K562 (cell line): Measurements from ENCODE around the gene SPTBN5. TPM values are rescaled to one million over a fixed set of nuclear protein-coding genes. Genes with fewer than 3 reads are reported as not detected.

Experiments
- ATAC-seq: fragments of 200-7000 bp; cut with Tn5 transposase; 3 replicates; pipeline ENCODE4 v1.9.1; 2020; ENCODE audit warnings: moderate library complexity
- BruUV-seq: library from RNA; stranded (reverse); fragments of 400-500 nt; replicated peaks from 2 replicates; lab custom pipeline; 2021; lab: Mats Ljungman, UMichigan
- CTCF ChIA-PET: fragments of 300-600 bp; formaldehyde crosslinking; extraction: SDS; loops from one replicate; lab custom pipeline; 2021; ENCODE audit warnings: low intra/inter-chr PET ratio; lab: Yijun Ruan, JAX
- POLR2A ChIA-PET: fragments of 300-600, 350-650 bp; sonication (Branson Sonifier 250); formaldehyde crosslinking; extraction: SDS; loops from one replicate; lab custom pipeline; 2021; ENCODE audit warnings: antibody characterized with exemption, inconsistent platforms; lab: Yijun Ruan, JAX
- DNase-seq, 4 experiments: peaks; one replicate each; pipeline versions ENCODE4 v3.0.0 to v3.0.0-alpha.2; 2011 to 2018; ENCODE audit warnings: low spot score in 3 of 4, mixed read lengths in 3 of 4; ENCODE audit errors: extremely low read depth in 1 of 4
- FAIRE-seq: peaks from 2 replicates; lab custom pipeline; 2011; peaks lifted over from hg19 to GRCh38; lab: Jason Lieb, UNC
- H2AFZ ChIP-seq: 2 replicates; pipeline ENCODE4 v1.6.0; 2011; ENCODE audit warnings: low read depth, low read length, control low read depth, inconsistent platforms
- H3K27ac ChIP-seq: fragments of 200-600 bp; 3 replicates; pipeline ENCODE4 v1.8.0; 2011; ENCODE audit warnings: low read depth, mild to moderate bottlenecking, control low read depth, inconsistent platforms, low read length, moderate library complexity, mixed read lengths; ENCODE audit errors: extremely low read depth
- H3K27me3 ChIP-seq, 2 experiments: fragments of 300-600 bp in 1 of 2; 2 replicates in 1 of 2; 3 replicates in 1 of 2; pipeline versions ENCODE4 v1.6.0 to v1.8.0; 2011; ENCODE audit warnings: inconsistent platforms in 2 of 2, low read length in 2 of 2, mild to moderate bottlenecking in 1 of 2, mixed read lengths in 1 of 2, moderate library complexity in 1 of 2; ENCODE audit not compliant: control insufficient read depth in 2 of 2, insufficient read depth in 2 of 2
- H3K36me3 ChIP-seq: fragments of 300-600 bp; 3 replicates; pipeline ENCODE4 v1.8.0; 2011; ENCODE audit warnings: mild to moderate bottlenecking, low read length, inconsistent platforms; ENCODE audit not compliant: control insufficient read depth, insufficient read depth
- H3K4me1 ChIP-seq, 2 experiments: fragments of 200-600 bp in 1 of 2; replicated peaks in 1 of 2; 2 replicates in 1 of 2; 3 replicates in 1 of 2; pipeline versions ENCODE4 v1.5.1 to v1.8.0; 2011; ENCODE audit warnings: inconsistent platforms in 2 of 2, low read length in 2 of 2, mild to moderate bottlenecking in 1 of 2, mixed read lengths in 1 of 2, moderate library complexity in 1 of 2; ENCODE audit not compliant: control insufficient read depth in 2 of 2, insufficient read depth in 2 of 2
- H3K4me2 ChIP-seq: 2 replicates; pipeline ENCODE4 v1.6.1; 2011; ENCODE audit warnings: low read length, control low read depth, inconsistent platforms, mixed read lengths; ENCODE audit not compliant: insufficient read depth
- H3K4me3 ChIP-seq: fragments of 200-600 bp; sonication (generic), shearing (Covaris generic); 2 replicates; pipeline ENCODE4 v1.5.1; 2016; ENCODE audit warnings: control low read depth, inconsistent platforms
- H3K79me2 ChIP-seq: fragments of 200-600 bp; 3 replicates; pipeline ENCODE4 v1.8.0; 2011; ENCODE audit warnings: low read length, inconsistent platforms; ENCODE audit not compliant: control insufficient read depth, insufficient read depth
- H3K9ac ChIP-seq, 2 experiments: 2 replicates each; pipeline versions ENCODE4 v1.6.0 to v1.6.1; 2011; ENCODE audit warnings: low read depth in 2 of 2, low read length in 2 of 2, control low read depth in 1 of 2, inconsistent platforms in 1 of 2, mild to moderate bottlenecking in 1 of 2, mixed read lengths in 1 of 2; ENCODE audit not compliant: insufficient read depth in 1 of 2
- H3K9me1 ChIP-seq: one replicate; pipeline ENCODE4 v1.6.0; 2011; ENCODE audit warnings: inconsistent platforms, mild to moderate bottlenecking, low read length, moderate library complexity; ENCODE audit not compliant: control insufficient read depth, insufficient read depth
- H3K9me3 ChIP-seq: replicated peaks from 2 replicates; pipeline ENCODE4 v1.5.1; 2011; ENCODE audit warnings: low read depth, low read length, inconsistent platforms; ENCODE audit not compliant: control insufficient read depth, insufficient read depth
- H4K20me1 ChIP-seq: replicated peaks from 2 replicates; pipeline ENCODE4 v1.6.1; 2011; ENCODE audit warnings: low read length, inconsistent platforms, mixed read lengths; ENCODE audit not compliant: control insufficient read depth, insufficient read depth
- PHB ChIP-seq: fragments of 250-450 bp; sonication (Bioruptor Pico); IDR thresholded peaks from 2 replicates; pipeline ENCODE4 v1.5.0; 2021
- WGBS: fragments of 100-300 bp; shearing (Covaris generic); methylation state at CpG from one replicate; pipeline ENCODE4 v1.1.6; 2016; ENCODE audit warnings: low coverage, mixed read lengths; ENCODE audit not compliant: insufficient coverage; ENCODE audit errors: missing lambda C conversion rate; 5-methylcytosine and 5-hydroxymethylcytosine counted together
- in situ Hi-C: fragments of 300-500 bp; cut with MboI; formaldehyde crosslinking; loops from 4 replicates; pipeline ENCODE4 v1.15.0; 2018; ENCODE audit warnings: inconsistent platforms, mixed read lengths
- intact Hi-C: fragments of 100-400 bp; cut with micrococcal nuclease; formaldehyde crosslinking; loops from 2 replicates; pipeline ENCODE4 v1.14.2; 2022
- polyA plus RNA-seq, 8 experiments: library from polyadenylated mRNA; depleted of rRNA in 4 of 8; stranded (reverse) in 5 of 8; unstranded in 3 of 8; fragments of >200 nt; fragmentation: Nextera tagmentation in 2 of 8; fragmentation: Illumina TruSeq in 1 of 8; extraction: Ambion mirVana in 2 of 8; extraction: Trizol in 1 of 8; gene quantifications; 2 replicates each; pipeline versions ENCODE4 v1.2.1 to v1.2.3, GENCODE V29; 2011 to 2014; ENCODE audit warnings: inconsistent platforms in 1 of 8, missing spikeins in 1 of 8
- total RNA-seq, 7 experiments: library from RNA; depleted of rRNA in 6 of 7; stranded (reverse); fragments of >200 nt in 6 of 7; fragmentation: Illumina TruSeq in 2 of 7; extraction: Trizol in 2 of 7; gene quantifications; 2 replicates each; pipeline versions ENCODE4 v1.2.1 to v1.2.3, GENCODE V29; 2011 to 2021; ENCODE audit warnings: low replicate concordance in 1 of 7
- TF ChIP-seq, protein P1 (sequence below): fragments of 450-650 bp; IDR thresholded peaks from 2 replicates; pipeline ENCODE4 v1.6.1; 2018; ENCODE audit not compliant: partially characterized antibody

The SPTBN5 gene
- total and polyA plus RNA-seq, 9 of the 15 experiments (the other 6 are each of a cell fraction or from before 2014, with no cell fraction given): 0.02 TPM; not detected in 8

DNA sequence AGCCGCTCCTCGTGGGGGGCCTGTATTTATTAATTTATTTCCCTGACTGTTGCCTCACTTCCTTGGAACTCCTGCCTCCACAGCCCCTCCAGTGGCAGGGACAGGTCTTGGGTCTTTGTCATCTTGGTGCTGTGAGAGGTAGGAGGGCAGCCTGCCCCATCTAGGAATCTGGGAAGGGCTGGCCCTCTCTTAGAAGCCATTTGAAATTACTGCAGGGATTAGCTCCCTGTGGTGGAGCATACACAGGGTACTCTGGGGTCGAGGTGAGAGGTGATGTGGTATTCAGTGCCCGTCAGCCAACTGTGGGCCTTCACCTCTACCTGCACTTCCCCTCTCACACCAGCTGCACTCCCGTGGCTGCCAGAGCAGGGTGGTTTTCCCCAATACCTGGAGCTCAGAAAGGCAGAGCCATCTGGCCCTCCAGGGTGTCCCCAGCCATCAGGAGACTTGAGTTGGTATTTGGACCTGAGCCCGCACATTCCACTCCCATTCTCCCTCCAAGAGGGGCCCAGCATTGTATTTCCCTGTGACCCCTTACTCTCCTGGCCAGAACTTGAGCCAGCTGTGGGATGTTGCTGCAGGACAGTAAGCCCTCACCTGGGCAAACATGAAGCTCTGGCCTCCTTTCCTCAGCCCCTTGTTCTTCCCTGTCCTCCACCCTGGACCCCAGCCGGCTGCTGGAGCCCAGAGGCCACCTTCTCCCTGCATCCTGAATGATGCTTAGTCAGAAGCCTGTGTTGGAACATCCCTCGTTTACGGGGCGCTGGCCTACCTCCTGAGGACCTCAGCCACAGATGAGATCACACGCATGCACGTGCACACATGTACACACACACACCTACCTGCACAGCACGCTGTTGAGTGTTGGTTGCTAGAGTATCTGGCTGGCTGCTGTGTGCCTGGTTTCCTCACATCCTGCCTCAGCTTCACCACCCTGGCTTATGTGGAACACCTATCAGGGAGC is 68.0 kb downstream of the SPTBN5 start:
- H2AFZ ChIP-seq: no peak overlapping the region
- H3K9me3 ChIP-seq: no peaks in the 10 kb centered on the region
- no peak overlapping the region for H3K4me2 ChIP-seq
- H3K9ac ChIP-seq: peak overlapping the region in 1 of 2 experiments; percentile 37; a peak in 2 of 4 replicates
- H3K9me1 ChIP-seq: no peaks in the 10 kb centered on the region
- H3K4me1 ChIP-seq: peaks cover 6 to 19% of the 10 kb centered on the region in 2 experiments; a peak in 2 of 5 replicates
- TF ChIP-seq, protein P1, sequence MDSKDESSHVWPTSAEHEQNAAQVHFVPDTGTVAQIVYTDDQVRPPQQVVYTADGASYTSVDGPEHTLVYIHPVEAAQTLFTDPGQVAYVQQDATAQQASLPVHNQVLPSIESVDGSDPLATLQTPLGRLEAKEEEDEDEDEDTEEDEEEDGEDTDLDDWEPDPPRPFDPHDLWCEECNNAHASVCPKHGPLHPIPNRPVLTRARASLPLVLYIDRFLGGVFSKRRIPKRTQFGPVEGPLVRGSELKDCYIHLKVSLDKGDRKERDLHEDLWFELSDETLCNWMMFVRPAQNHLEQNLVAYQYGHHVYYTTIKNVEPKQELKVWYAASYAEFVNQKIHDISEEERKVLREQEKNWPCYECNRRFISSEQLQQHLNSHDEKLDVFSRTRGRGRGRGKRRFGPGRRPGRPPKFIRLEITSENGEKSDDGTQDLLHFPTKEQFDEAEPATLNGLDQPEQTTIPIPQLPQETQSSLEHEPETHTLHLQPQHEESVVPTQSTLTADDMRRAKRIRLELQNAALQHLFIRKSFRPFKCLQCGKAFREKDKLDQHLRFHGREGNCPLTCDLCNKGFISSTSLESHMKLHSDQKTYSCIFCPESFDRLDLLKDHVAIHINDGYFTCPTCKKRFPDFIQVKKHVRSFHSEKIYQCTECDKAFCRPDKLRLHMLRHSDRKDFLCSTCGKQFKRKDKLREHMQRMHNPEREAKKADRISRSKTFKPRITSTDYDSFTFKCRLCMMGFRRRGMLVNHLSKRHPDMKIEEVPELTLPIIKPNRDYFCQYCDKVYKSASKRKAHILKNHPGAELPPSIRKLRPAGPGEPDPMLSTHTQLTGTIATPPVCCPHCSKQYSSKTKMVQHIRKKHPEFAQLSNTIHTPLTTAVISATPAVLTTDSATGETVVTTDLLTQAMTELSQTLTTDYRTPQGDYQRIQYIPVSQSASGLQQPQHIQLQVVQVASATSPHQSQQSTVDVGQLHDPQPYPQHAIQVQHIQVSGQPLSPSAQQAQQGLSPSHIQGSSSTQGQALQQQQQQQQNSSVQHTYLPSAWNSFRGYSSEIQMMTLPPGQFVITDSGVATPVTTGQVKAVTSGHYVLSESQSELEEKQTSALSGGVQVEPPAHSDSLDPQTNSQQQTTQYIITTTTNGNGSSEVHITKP: peak; percentile 77
- TF ChIP-seq PHB (CRISPR knock-in tag): no peak
- peaks cover 9% of the 10 kb centered on the region; the same call in 2 of the 3 replicates for H3K79me2 ChIP-seq
- FAIRE-seq (no peak), DNase-seq (no peak), ATAC-seq (no peak)
- POLR2A ChIA-PET: interaction anchor here (0.9 kb wide), 1 partner anchor 52 kb away, joined by 4 read pairs; no protein-coding TSS in a partner anchor
- no peak overlapping the region for H3K4me3 ChIP-seq
- H4K20me1 ChIP-seq: no peaks in the 10 kb centered on the region
- peaks cover 10% of the 10 kb centered on the region; the same call in 1 of the 3 replicates for H3K36me3 ChIP-seq
- intact Hi-C loops (no loop called here), in situ Hi-C loops (no loop called here)
- no peaks in the 10 kb centered on the region for H3K27me3 ChIP-seq
- CTCF ChIA-PET: no interaction called here
- no TSS peak for BruUV-seq
- WGBS: 56% methylated on average over 13 of the region's 13 CpGs
- no peak overlapping the region for H3K27ac ChIP-seq
